HL-60 (cell line): ENCODE data around the gene GRAMD4.

Experiments
- DNase-seq, 2 experiments: peaks; one replicate each; pipeline ENCODE4 v3.0.0-alpha.2; 2010 to 2020; ENCODE audit warnings: low read depth in 1 of 2, low spot score in 1 of 2
- H3K27ac ChIP-seq: fragments of 250-450 bp; sonication (Bioruptor Pico); replicated peaks from 2 replicates; pipeline ENCODE4 v1.5.1; 2020; ENCODE audit warnings: mild to moderate bottlenecking, moderate library complexity
- H3K27me3 ChIP-seq: fragments of 250-450 bp; sonication (Bioruptor Pico); 2 replicates; pipeline ENCODE4 v1.5.1; 2021; ENCODE audit warnings: mild to moderate bottlenecking, moderate library complexity; ENCODE audit not compliant: insufficient read depth, poor library complexity, severe bottlenecking
- H3K4me3 ChIP-seq: replicated peaks from 2 replicates; pipeline ENCODE4 v1.5.1; 2011; ENCODE audit warnings: mild to moderate bottlenecking, control low read depth, low read length; ENCODE audit not compliant: insufficient read depth
- GABPA ChIP-seq: IDR thresholded peaks from 2 replicates; pipeline ENCODE4 v1.6.1; 2012; ENCODE audit warnings: low read depth
- POLR2AphosphoS5 ChIP-seq: IDR thresholded peaks from 2 replicates; pipeline ENCODE4 v1.6.1; 2012; ENCODE audit warnings: low read depth
- SPI1 ChIP-seq: IDR thresholded peaks from 2 replicates; pipeline ENCODE4 v1.6.1; 2012; ENCODE audit warnings: low read depth, mild to moderate bottlenecking, borderline replicate concordance
- TF ChIP-seq, protein P1 (sequence below): IDR thresholded peaks from one replicate; pipeline ENCODE4 v1.5.1; 2011; ENCODE audit warnings: low read length, control low read depth, inconsistent platforms; ENCODE audit not compliant: insufficient read depth
- TF ChIP-seq, protein P2 (sequence below): IDR thresholded peaks from 2 replicates; pipeline ENCODE4 v1.6.1; 2012; ENCODE audit warnings: low read depth; ENCODE audit not compliant: insufficient replicate concordance

GRAMD4 gene

DNA sequence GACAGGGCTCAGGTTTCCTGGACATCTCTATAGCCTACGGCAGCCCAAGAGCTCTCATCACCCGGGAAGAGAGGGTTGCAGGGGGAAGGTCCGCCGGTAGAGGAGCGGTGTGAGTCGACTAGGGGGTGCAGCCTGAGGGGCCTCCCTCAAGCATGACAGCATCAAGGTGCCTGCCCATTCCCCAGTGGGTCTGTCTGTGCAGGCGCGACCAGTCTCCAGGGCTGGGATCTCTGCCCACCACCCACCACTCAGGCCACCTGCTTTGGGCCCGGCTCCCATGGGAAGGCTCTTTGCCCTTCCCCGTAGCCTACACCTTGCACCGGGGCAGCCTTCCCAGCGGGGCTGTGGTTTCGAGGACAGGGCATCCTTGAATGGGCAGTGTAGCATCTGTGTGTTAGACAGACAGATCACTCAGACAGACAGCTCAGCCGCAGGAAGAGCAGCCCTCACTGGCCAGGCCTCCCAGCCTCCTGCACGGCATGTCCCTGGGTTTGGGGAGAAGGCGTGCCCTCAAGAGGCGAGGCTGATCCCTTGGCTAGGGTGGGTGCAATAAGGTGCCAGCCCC lies 88.7 kb downstream of the GRAMD4 start:
- H3K4me3 ChIP-seq, result no peak overlapping the region
- TF ChIP-seq, protein P1, sequence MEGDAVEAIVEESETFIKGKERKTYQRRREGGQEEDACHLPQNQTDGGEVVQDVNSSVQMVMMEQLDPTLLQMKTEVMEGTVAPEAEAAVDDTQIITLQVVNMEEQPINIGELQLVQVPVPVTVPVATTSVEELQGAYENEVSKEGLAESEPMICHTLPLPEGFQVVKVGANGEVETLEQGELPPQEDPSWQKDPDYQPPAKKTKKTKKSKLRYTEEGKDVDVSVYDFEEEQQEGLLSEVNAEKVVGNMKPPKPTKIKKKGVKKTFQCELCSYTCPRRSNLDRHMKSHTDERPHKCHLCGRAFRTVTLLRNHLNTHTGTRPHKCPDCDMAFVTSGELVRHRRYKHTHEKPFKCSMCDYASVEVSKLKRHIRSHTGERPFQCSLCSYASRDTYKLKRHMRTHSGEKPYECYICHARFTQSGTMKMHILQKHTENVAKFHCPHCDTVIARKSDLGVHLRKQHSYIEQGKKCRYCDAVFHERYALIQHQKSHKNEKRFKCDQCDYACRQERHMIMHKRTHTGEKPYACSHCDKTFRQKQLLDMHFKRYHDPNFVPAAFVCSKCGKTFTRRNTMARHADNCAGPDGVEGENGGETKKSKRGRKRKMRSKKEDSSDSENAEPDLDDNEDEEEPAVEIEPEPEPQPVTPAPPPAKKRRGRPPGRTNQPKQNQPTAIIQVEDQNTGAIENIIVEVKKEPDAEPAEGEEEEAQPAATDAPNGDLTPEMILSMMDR, result no peak
- TF ChIP-seq SPI1, result no peak
- TF ChIP-seq, protein P2, sequence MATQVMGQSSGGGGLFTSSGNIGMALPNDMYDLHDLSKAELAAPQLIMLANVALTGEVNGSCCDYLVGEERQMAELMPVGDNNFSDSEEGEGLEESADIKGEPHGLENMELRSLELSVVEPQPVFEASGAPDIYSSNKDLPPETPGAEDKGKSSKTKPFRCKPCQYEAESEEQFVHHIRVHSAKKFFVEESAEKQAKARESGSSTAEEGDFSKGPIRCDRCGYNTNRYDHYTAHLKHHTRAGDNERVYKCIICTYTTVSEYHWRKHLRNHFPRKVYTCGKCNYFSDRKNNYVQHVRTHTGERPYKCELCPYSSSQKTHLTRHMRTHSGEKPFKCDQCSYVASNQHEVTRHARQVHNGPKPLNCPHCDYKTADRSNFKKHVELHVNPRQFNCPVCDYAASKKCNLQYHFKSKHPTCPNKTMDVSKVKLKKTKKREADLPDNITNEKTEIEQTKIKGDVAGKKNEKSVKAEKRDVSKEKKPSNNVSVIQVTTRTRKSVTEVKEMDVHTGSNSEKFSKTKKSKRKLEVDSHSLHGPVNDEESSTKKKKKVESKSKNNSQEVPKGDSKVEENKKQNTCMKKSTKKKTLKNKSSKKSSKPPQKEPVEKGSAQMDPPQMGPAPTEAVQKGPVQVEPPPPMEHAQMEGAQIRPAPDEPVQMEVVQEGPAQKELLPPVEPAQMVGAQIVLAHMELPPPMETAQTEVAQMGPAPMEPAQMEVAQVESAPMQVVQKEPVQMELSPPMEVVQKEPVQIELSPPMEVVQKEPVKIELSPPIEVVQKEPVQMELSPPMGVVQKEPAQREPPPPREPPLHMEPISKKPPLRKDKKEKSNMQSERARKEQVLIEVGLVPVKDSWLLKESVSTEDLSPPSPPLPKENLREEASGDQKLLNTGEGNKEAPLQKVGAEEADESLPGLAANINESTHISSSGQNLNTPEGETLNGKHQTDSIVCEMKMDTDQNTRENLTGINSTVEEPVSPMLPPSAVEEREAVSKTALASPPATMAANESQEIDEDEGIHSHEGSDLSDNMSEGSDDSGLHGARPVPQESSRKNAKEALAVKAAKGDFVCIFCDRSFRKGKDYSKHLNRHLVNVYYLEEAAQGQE, result no peak
- TF ChIP-seq GABPA, result no peak
- no peak for TF ChIP-seq POLR2AphosphoS5
- no peaks in the 10 kb centered on the region for H3K27me3 ChIP-seq
- no peak overlapping the region for H3K27ac ChIP-seq
- DNase-seq, result no peak

DNA sequence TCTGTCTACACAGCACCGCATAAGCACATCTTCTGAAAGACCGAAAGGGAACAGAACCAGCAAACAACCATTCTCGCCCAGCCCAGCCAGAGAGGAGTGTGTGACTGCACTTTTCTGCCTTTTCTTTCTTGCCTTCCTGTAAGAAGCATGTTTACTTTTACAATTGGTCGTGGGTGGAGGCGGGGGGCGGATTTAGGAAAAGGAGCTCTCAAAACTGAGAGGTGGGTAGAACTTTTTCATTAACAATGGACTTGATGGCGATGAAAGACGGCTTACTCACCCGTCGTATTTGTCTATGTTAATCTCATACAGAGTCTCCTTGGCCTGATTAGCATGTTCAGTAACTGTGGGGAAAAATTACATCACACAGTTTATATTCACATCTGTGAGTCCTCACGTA lies 90.6 kb downstream of the GRAMD4 start:
- no peaks in the 10 kb centered on the region for H3K27me3 ChIP-seq
- no peak for DNase-seq
- H3K4me3 ChIP-seq, result no peak overlapping the region
- H3K27ac ChIP-seq, result no peak overlapping the region
- TF ChIP-seq, protein P2, result no peak
- no peak for TF ChIP-seq GABPA
- TF ChIP-seq SPI1, result no peak

DNA sequence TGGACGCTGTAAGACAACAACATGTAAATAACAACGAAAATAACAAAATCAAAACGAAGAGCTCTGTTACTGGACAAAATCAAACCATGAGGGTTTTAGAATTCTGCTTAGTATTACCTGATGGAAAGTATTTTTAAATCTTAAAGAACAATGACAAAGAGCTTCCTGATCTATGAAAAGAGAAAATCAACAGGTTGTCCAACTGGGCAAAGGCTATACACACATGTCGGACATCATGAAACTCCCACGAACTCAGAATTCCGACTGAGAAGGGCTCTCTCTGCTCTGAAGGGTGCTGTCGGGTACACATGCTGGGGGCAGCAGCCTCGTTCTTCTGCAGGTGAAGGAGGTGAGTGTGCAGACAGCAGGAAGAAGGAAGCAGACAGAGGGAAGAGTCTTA lies 92.1 kb downstream of the GRAMD4 start:
- DNase-seq, result no peak
- Histone ChIP-seq H3K27ac (no peak overlapping the region), H3K4me3 (no peak overlapping the region), H3K27me3 (no peaks in the 10 kb centered on the region)
- TF ChIP-seq GABPA (no peak), POLR2AphosphoS5 (no peak)
- TF ChIP-seq, protein P1, result no peak

DNA sequence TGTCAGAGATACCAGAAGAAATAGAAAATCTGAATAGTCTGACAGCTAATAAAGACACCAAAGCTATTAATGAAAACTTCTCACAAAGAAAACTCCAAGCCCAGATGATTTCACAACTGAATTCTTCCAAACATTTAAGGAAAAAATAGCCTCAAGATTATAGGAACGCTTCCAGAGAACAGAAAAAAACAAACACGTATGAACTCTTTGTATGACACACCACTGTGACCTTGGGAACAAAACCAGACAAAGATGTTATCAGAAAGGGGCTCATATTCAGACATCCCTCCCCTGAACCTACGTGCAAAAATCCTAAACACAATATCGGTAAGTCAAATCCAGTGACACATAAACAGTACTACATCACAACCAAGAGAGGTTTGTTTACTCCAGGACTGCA lies 94.4 kb downstream of the GRAMD4 start:
- no peak for TF ChIP-seq GABPA
- TF ChIP-seq POLR2AphosphoS5, result no peak
- no peak for TF ChIP-seq SPI1
- TF ChIP-seq, protein P2, result no peak
- TF ChIP-seq, protein P1, result no peak

More for the DNA sequence above, 94.4 kb downstream of the GRAMD4 start:
- no peak for DNase-seq
- H3K4me3 ChIP-seq, result no peak overlapping the region
- H3K27me3 ChIP-seq, result no peaks in the 10 kb centered on the region
- no peak overlapping the region for H3K27ac ChIP-seq
